CD1c-positive myeloid dendritic cell (primary cell): ENCODE measurements around the gene ROBO4.

Experiments used
- DNase-seq: peaks from one replicate; pipeline ENCODE4 v3.0.0-alpha.2; 2016; ENCODE audit errors: extremely low spot score

The ROBO4 gene

DNA sequence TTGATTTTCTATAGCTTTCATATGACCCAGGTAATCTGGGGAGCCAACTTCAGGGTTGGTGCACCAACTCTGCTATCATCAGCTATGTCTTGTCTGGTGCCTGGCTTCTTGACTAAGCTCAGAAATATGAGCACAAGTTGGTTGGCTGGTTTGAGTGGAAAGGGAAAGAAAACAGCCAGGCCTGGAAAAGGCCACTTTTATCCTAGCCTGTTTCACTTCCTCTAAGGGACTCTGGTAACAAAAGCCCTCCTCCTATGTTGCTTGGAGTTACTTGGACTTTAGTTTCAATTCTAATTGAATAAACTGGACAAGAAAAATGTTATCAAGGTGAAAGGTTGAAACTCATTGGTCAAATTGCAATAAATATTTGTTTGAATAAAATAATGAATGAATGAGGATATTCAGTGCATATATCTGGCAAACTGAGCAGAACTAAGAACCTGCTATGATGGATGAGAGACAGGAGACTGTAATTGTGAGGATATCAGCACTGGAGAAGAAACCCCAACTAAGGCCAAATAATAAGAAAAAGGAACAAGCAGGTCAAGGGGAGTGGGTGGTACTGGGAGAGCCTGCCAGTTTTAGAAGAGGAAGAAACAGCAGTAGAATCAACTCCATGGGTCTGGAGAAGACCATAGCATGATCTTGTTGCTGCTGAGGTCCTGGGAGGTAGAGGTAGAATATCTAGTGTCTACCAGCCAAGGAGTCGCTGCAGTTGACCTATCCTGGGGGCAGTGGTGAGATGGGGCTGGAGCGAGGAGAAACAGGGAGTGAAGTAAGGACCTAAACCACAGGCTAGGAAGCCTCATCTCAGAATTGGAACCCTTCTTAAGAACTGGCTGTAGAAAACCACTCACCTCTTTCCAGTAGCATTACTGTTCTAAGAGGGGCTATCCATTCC, 8.2 kb downstream of the ROBO4 start:
- DNase-seq: peak; percentile 69

DNA sequence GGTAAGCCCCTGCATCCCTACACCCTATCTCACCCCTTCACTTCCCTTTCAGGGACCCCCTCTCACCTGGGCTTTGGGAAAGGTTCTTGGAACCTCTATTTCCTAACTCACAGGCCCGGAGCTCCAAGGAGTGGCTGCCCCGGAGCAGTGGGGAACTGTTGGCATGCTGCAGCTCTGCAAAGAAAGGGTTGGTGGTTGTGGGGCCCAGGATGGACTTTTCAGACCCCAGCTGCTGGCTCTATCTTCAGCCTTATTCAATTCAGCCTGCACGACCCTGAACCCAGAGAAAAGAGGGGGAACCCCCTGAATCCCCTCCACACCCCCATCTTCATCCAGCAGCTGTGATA, 10.0 kb downstream of the ROBO4 start:
- DNase-seq: no peak

DNA sequence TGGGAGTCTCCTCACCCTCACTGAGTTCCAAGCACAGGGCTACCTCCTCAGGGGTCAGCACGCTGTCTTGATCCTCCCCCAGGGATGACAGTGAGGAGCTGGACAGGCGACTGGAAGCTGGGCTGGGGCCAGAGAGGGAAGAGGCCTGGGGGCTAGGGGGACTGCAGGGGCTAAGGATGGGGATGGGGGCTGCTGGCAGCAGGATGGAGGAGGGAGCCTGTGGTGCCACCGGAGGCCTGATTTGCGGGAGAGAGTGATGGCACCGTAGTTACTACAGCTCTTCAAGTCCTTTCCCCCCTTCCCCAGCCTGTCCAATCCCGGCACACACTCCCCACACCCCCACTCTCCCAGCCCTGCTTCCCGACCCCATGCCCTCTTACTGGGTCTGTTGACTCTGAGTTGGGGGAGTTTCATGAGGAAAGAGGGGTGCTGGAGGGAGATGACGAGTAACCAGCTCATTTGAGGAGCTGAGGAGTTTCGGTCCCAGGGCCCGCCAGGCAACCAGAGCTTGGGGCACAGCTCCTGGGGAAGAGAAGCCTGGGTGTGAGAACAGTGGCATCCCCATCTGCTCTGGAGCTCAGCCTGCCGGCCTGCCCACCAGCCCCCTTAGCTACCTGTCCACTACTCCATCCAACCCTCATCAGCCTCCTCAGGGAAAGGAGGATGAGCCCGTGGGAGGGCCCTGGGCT, 10.5 kb downstream of the ROBO4 start:
- no peak for DNase-seq

- DNase-seq: no peak
These were observed 11.2 kb downstream of the ROBO4 start for GRCh38 chr11:124886476-124886875.

DNA sequence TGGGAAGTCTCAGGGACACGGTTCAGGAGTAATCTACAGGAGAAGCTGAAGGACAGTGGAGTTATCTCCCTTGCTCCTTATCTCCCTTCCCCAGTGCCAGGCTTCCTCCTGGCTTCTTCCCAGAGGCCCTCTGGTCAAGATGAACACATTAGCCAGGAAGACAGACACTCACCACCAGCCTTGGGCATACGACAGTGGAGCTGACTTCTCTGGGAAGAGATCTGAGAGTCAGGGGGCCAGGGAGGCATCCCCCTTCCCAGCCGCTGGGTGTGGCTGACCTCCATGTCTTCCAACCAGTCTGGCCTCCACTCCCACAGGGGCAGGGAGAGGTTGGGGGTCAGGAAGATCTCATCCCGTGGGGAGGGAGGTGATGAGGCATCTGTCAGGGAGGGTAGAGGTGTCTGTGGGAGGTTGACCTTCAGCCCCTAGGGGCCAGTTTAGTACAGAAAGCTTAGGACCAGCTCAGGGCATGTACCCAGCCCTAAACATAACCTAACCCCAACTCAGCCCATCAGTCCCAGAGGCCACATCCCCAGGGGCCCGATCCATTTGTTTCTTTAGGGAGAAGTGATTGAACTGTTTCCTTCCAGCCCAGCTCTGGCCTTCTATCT, 12.7 kb downstream of the ROBO4 start:
- no peak for DNase-seq

DNA sequence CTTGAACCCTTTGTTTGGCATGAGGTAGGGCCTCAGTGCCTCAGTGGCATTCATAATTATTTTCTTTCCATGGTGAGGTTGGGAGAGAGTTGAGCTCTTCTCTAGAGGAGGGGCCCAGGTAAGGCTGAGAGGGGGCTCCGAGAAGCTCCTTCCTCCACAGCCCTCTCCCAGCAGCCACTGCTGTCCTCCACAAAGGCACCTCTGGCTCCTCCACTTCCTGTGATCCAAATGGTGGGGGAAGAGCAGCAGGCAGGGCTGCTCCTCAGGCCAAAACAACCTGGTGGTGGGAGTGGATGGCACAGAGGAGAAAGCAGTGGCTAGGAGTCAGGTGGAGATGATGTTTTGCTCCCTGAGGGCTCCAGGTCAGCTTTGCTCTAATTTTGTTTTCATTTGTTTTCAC, 13.3 kb downstream of the ROBO4 start:
- no peak for DNase-seq

DNA sequence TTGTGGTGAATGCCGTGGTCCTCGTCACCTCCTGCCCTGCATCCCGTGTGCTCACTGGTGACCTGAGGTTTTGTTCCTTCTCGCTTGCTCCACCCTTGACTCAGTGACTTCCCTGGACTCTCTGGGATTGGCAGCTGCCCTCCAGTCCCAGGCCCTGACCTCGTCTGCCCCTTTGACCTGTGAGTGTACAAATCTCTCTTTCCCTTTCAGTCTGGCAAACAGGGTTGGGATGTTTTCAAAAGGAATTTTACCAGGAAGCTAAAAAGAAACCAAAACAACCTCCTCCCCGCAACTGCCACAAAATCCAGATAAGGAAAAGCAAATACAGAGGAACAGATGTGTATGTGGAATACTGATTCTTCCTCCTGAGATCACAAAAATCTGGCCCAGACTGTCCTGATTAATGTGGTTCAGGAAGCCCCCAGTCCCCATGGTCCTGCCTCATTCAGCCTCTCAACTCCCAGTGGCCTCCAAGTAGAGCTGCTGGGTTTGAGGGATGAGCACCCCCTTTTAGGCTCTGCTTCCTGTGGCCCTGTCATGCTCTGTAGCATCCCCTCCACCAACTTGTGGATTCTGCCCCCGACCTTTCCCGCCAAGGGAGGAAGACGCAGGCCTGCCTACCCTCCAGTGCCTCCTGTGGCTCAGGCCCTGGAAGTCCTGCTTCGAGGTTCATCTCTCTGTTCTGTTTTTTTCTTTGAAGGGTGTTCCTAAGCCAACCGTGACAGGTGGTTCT, 15.2 kb downstream of the ROBO4 start:
- DNase-seq: no peak

DNA sequence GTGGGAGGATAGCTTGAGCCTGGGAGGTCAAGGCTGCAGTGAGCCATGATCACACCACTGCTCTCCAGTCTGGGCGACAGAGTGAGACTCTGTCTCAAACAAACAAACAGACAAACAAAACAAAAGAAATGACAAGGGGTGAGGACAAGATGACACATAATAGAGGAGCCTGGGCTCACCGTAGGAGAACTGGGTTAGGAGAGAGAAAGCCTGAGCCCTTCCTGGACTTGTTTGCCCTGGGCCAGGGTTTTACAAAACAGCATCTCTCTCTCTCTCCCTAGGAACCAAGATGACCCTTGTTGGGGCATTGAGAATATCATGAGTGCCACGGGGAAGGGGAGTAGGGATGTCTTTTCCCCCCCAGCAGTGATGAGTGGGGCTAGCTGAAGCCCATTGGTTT, 16.7 kb downstream of the ROBO4 start:
- DNase-seq: no peak

DNA sequence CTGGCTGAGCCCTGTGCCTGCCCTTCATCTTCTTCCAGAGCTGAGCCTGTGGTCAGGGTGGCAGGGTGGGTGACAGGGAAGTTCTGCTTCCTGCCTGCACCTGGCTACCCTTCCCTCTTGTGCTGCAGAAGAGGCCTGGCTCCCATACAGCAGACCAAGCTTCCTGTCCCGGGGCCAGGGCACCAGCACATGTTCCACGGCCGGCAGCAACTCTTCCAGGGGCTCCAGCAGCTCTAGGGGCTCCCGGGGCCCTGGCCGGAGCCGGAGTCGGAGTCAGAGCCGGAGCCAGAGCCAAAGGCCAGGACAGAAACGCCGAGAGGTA, 17.4 kb downstream of the ROBO4 start:
- DNase-seq: no peak

DNA sequence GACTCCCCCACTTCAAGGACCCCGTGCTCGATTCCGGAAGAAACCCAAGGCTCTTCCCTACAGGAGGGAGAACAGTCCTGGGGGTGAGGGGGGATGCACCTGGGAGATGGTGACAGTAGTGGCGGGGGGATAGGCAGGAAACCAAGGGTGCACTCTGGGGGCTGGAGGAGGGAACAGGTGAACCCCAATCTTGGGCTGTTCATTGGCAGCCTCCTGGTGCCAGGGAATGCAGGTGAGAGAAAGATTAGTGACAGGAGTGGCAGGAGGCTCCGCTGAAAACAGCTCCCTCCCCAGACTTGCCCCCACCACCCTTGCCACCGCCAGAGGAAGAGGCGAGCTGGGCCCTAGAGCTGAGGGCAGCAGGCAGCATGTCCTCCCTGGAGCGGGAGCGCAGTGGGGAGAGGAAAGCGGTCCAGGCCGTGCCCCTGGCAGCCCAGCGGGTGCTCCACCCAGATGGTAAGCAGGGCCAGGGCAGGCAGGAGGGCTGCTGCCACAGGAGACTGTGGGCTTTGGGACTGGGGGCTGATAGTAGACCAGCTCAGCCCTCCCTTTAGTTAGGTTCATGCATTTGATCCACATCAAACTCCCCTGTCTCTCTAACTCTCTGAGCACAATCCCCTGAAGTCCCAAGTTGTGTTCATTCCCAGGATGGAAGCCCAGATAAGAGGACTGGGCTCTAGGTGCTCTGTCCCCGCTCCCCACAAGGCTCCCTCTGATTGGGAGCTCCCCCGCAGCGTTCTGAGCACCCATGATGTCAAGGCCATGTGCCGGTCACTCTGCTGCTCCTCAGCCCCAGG, 18.0 kb downstream of the ROBO4 start:
- DNase-seq: no peak

GRCh38 chr11:124878759-124879492, 18.7 kb downstream of the ROBO4 start:
- DNase-seq: no peak

- DNase-seq: no peak
These were observed 19.5 kb downstream of the ROBO4 start for GRCh38 chr11:124877910-124878758.

GRCh38 chr11:124877631-124877909, 20.1 kb downstream of the ROBO4 start:
- no peak for DNase-seq

- no peak for DNase-seq
These were observed 20.6 kb downstream of the ROBO4 start for GRCh38 chr11:124876818-124877630.

GRCh38 chr11:124875943-124876817, 21.5 kb downstream of the ROBO4 start:
- DNase-seq: peak; percentile 85

DNA sequence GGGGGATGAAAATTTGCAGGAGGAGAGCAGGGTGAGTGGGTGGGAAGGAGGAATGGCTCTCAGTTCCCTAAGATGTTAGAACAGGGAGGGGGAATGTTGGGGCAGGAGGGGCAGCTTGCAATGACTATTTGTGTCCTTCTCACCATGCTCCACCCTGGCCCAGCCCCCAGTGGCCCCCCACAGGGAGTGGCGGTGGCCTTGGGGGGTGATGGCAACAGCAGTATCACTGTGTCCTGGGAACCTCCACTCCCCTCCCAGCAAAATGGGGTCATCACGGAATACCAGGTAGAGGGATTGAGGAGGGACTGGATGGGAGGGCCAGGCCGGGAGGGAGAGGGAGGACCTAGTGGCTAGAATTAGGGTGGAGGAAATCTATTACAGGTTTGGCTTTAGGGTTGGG, 22.3 kb downstream of the ROBO4 start:
- DNase-seq: no peak

- DNase-seq: no peak
These were observed 23.0 kb downstream of the ROBO4 start for GRCh38 chr11:124874571-124875255.

DNA sequence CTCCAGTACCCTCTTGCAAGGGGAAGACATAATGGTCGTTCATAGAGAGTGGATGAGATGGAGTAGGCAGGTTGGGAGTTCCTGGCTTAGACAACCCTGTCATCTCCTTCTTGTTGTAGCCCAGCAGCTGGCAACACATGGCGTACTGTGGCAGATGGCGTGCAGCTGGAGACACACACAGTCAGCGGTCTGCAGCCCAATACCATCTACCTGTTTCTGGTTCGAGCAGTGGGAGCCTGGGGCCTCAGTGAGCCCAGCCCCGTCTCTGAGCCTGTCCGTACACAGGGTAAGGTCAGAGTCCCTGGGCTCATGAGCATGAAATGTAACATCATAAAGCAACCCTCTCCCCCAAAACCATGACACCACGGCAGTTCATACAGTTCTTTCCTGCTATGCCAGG, 23.7 kb downstream of the ROBO4 start:
- no peak for DNase-seq
